ENCODE measurements around the gene TRIM24. TPM values are rescaled to one million over a fixed set of nuclear protein-coding genes. Genes with fewer than 3 reads are reported as not detected.

The TRIM24 gene
- total RNA-seq, 4 donors from 2014 or later = 13.5 to 21.1 (median 17.7) TPM

DNA sequence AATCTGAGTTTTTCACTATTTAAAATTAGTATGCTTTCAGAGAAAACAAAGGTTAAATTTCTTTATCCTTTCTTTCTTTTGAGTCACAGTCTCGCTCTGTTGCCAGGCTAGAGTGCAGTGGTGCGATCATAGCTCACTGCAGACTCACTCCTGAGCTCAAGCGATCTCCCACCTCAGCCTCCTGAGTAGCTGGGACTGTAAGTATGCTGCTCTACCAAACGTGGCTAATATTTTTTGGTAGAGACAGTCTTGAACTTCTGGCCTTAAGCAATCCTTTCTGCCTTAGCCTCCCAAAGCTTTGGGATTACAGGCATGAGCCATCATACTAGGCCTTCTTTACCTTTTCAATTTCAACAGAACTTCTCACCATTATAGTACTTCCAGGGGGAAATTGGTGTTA lies 113.7 kb downstream of the TRIM24 start:
- no peak for DNase-seq (ENCODE audit: low spot score in 2 of 2)
- TF ChIP-seq, protein P1, sequence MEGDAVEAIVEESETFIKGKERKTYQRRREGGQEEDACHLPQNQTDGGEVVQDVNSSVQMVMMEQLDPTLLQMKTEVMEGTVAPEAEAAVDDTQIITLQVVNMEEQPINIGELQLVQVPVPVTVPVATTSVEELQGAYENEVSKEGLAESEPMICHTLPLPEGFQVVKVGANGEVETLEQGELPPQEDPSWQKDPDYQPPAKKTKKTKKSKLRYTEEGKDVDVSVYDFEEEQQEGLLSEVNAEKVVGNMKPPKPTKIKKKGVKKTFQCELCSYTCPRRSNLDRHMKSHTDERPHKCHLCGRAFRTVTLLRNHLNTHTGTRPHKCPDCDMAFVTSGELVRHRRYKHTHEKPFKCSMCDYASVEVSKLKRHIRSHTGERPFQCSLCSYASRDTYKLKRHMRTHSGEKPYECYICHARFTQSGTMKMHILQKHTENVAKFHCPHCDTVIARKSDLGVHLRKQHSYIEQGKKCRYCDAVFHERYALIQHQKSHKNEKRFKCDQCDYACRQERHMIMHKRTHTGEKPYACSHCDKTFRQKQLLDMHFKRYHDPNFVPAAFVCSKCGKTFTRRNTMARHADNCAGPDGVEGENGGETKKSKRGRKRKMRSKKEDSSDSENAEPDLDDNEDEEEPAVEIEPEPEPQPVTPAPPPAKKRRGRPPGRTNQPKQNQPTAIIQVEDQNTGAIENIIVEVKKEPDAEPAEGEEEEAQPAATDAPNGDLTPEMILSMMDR (IDR thresholded peaks at IDR 0.05) = no peak
- TF ChIP-seq POLR2A (IDR thresholded peaks at IDR 0.05) = no peak
- intact Hi-C loops (cut with DNase I; ENCODE audit: low total_unique reads) = no loop called here
- H3K4me3 ChIP-seq (ENCODE audit: low read depth, poor library complexity, severe bottlenecking) = no peak overlapping the region
- 89 to 91% methylated on average over 4 of the region's 4 CpGs for WGBS, 2 donors

DNA sequence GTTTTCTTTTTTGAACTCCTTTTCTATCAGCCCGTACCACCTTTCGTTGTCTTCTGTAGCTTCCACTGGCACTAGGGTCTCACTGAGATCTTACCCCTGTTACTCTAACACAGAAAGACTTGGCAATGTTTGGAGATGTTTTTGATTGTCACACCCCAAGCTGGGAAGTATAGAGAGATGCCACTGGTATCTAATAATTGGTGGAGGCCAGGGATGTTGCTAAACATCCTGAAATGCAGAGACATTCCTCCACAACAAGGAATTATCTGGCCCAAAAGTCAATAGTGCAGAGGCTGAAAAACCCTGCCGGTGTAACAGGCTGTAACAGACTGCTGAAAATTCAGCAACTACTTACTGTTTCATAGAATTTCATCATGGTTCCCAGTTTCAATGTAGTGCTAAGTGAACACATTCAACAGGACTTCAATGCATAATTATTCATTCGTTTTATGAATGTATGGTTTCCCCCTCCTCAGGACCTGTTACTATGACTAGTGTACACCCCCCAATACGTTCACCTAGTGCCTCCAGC lies 115.9 kb downstream of the TRIM24 start:
- no peak overlapping the region for H3K4me3 ChIP-seq (ENCODE audit: low read depth, poor library complexity, severe bottlenecking)
- intact Hi-C loops (cut with DNase I; ENCODE audit: low total_unique reads) = no loop called here
- TF ChIP-seq POLR2A (IDR thresholded peaks at IDR 0.05) = no peak
- TF ChIP-seq, protein P1 (IDR thresholded peaks at IDR 0.05) = no peak
- WGBS, 2 donors = 94 to 96% methylated on average over 5 of the region's 5 CpGs
- no peak for DNase-seq (ENCODE audit: low spot score in 2 of 2)

DNA sequence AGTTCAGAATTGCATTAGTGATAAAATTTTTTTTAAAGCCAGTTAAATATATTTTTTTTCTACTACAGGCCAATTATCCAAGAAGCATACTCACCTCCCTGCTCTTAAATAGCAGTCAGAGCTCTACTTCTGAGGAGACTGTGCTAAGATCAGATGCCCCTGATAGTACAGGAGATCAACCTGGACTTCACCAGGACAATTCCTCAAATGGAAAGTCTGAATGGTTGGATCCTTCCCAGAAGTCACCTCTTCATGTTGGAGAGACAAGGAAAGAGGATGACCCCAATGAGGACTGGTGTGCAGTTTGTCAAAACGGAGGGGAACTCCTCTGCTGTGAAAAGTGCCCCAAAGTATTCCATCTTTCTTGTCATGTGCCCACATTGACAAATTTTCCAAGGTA lies 119.1 kb downstream of the TRIM24 start:
- TF ChIP-seq, protein P1 (IDR thresholded peaks at IDR 0.05) = no peak
- TF ChIP-seq POLR2A (IDR thresholded peaks at IDR 0.05) = no peak
- H3K4me3 ChIP-seq (ENCODE audit: low read depth, poor library complexity, severe bottlenecking) = no peak overlapping the region
- WGBS, 2 donors = 84 to 91% methylated on average over 1 of the region's 1 CpG
- intact Hi-C loops (cut with DNase I; ENCODE audit: low total_unique reads) = no loop called here
- no peak for DNase-seq (ENCODE audit: low spot score in 2 of 2)

DNA sequence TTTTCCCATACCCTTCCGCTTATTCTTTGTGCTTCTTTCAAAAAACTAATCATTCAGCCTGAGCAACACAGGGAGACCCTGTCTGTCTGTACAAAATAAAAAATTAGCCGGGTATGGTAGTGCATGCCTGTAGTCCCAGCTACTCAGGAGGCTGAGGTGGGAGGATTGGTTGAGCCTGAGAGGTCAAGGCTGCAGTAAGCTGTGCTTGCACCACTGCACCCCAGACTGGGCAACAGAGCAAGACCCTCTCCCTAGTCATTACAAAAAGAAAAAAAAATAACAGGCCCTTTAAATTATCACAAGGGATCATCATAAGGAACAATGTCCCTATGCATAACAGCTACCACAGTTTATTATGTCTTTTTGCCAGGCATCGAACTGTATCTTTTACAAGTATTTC lies 119.6 kb downstream of the TRIM24 start:
- WGBS, 2 donors = 96 to 97% methylated on average over 3 of the region's 3 CpGs
- H3K4me3 ChIP-seq (ENCODE audit: low read depth, poor library complexity, severe bottlenecking) = no peak overlapping the region
- intact Hi-C loops (cut with DNase I; ENCODE audit: low total_unique reads) = loop anchor here (10.0 kb wide), 1 partner anchor 965 kb away; no protein-coding TSS in a partner anchor
- TF ChIP-seq POLR2A (IDR thresholded peaks at IDR 0.05) = no peak
- TF ChIP-seq, protein P1 (IDR thresholded peaks at IDR 0.05) = no peak
- no peak for DNase-seq (ENCODE audit: low spot score in 2 of 2)

DNA sequence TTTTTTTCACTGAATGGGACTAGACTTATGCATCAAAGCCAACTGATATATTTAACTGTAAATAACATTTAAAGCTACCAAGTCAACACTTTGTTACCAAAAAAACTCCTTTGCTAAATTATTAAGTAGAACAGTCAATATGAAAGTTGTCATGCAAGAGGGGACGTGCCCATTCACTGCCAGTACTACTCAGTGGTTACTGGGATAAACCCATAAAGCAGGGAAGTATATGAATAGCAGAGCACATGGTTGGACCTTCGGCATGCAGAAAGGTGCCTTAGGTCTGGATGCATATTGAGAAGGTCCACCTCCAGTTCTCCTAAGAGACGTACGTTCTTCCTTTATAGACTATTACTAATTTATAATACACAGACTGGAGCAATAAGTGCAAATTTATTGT lies 121.0 kb downstream of the TRIM24 start:
- DNase-seq (ENCODE audit: low spot score in 2 of 2) = no peak
- 96 to 97% methylated on average over 4 of the region's 4 CpGs for WGBS, 2 donors
- intact Hi-C loops (cut with DNase I; ENCODE audit: low total_unique reads) = loop anchor here (10.0 kb wide), 1 partner anchor 966 kb away; no protein-coding TSS in a partner anchor
- TF ChIP-seq POLR2A (IDR thresholded peaks at IDR 0.05) = no peak
- TF ChIP-seq, protein P1 (IDR thresholded peaks at IDR 0.05) = no peak
- H3K4me3 ChIP-seq (ENCODE audit: low read depth, poor library complexity, severe bottlenecking) = no peak overlapping the region

DNA sequence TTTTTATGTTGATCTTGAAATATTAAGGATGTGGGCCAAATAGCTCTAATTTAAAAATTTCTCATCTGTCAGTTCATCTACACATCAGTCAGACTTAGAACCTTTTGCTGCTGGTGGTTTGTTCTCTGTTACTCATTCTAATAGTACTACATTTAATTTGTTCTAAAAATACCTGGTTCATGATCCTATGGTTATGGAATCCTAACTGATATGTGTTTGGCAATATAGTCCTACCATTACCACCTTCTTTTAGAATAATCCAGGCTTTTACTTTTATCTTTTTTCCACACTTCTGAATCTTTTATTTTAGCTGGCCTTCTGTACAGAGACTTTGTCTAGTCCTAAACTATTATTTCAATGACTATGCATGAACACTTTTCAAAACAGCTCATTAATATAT lies 124.2 kb downstream of the TRIM24 start:
- intact Hi-C loops (cut with DNase I; ENCODE audit: low total_unique reads) = loop anchor here (10.0 kb wide), 1 partner anchor 969 kb away; no protein-coding TSS in a partner anchor
- TF ChIP-seq, protein P1 (IDR thresholded peaks at IDR 0.05) = no peak
- no peak for TF ChIP-seq POLR2A (IDR thresholded peaks at IDR 0.05)
- H3K4me3 ChIP-seq (ENCODE audit: low read depth, poor library complexity, severe bottlenecking) = no peak overlapping the region
- no peak for DNase-seq (ENCODE audit: low spot score in 2 of 2)
